IMR-90 (cell line): Measurements from ENCODE around the gene PTPN13. TPM values are rescaled to one million over a fixed set of nuclear protein-coding genes. Genes with fewer than 3 reads are reported as not detected.
A peak's percentile ranks its signal among the peaks of the same experiment; 100 is the strongest.

ENCODE experiments used
- ATAC-seq: fragments of 200-7000 bp; cut with Tn5 transposase; 2 replicates; pipeline ENCODE4 v1.9.1; 2020; ENCODE audit warnings: low read depth, mild to moderate bottlenecking, moderate library complexity
- BruUV-seq: library from RNA; stranded (reverse); fragments of 400-500 nt; replicated peaks from 2 replicates; lab custom pipeline; 2021; lab: Mats Ljungman, UMichigan
- CTCF ChIA-PET: fragments of 300-600 bp; formaldehyde crosslinking; extraction: SDS; loops from one replicate; lab custom pipeline; 2021; ENCODE audit warnings: antibody characterized with exemption; lab: Yijun Ruan, JAX
- POLR2A ChIA-PET: fragments of 300-600 bp; sonication (Branson Sonifier 250); formaldehyde crosslinking; loops from one replicate; lab custom pipeline; 2022; ENCODE audit warnings: antibody characterized with exemption; ENCODE audit not compliant: unreplicated experiment; lab: Charles Lee
- DNase-seq: peaks from one replicate; pipeline ENCODE4 v3.0.0; 2013
- H2AFZ ChIP-seq: replicated peaks from 2 replicates; pipeline ENCODE3; 2013; ENCODE audit warnings: low read length, mild to moderate bottlenecking; ENCODE audit not compliant: poor library complexity
- H2AK5ac ChIP-seq: 2 replicates; pipeline ENCODE4 v1.6.1; 2013; ENCODE audit warnings: low read depth, low read length, inconsistent platforms
- H2AK9ac ChIP-seq: replicated peaks from 2 replicates; pipeline ENCODE3; 2013; ENCODE audit warnings: mild to moderate bottlenecking, low read depth, low read length, moderate library complexity; ENCODE audit not compliant: poor library complexity
- H2BK120ac ChIP-seq: 2 replicates; pipeline ENCODE4 v1.6.1; 2013; ENCODE audit warnings: low read depth, low read length, inconsistent platforms
- H2BK15ac ChIP-seq: 3 replicates; pipeline ENCODE4 v1.6.1; 2013; ENCODE audit warnings: low read depth, low read length, inconsistent platforms
- H2BK20ac ChIP-seq: 2 replicates; pipeline ENCODE4 v1.6.1; 2013; ENCODE audit warnings: low read depth, mild to moderate bottlenecking, inconsistent platforms, low read length, moderate library complexity
- H2BK5ac ChIP-seq: 2 replicates; pipeline ENCODE4 v1.6.1; 2013; ENCODE audit warnings: mild to moderate bottlenecking, low read depth, low read length, inconsistent platforms; ENCODE audit not compliant: poor library complexity, severe bottlenecking
- H3K14ac ChIP-seq: replicated peaks from 2 replicates; pipeline ENCODE4 v1.6.1; 2013; ENCODE audit warnings: low read depth, low read length, inconsistent platforms
- H3K18ac ChIP-seq: 2 replicates; pipeline ENCODE4 v1.6.1; 2013; ENCODE audit warnings: low read depth, low read length, control low read depth
- H3K23ac ChIP-seq: 2 replicates; pipeline ENCODE4 v1.6.1; 2013; ENCODE audit warnings: low read depth, low read length, inconsistent platforms
- H3K27ac ChIP-seq: 2 replicates; pipeline ENCODE4 v1.5.1; 2013; ENCODE audit warnings: mild to moderate bottlenecking, control low read depth, low read length; ENCODE audit not compliant: insufficient read depth
- H3K27me3 ChIP-seq: 2 replicates; pipeline ENCODE4 v1.6.1; 2013; ENCODE audit warnings: low read length; ENCODE audit not compliant: control insufficient read depth, insufficient read depth
- H3K36me3 ChIP-seq: 2 replicates; pipeline ENCODE4 v1.6.1; 2013; ENCODE audit warnings: low read length, mixed read lengths; ENCODE audit not compliant: control insufficient read depth, insufficient read depth
- H3K4ac ChIP-seq: 2 replicates; pipeline ENCODE4 v1.6.1; 2013; ENCODE audit warnings: low read depth, low read length, inconsistent platforms
- H3K4me1 ChIP-seq: 2 replicates; pipeline ENCODE4 v1.6.1; 2013; ENCODE audit warnings: low read length, mixed read lengths; ENCODE audit not compliant: control insufficient read depth, insufficient read depth
- H3K4me2 ChIP-seq: 2 replicates; pipeline ENCODE4 v1.6.1; 2013; ENCODE audit warnings: low read depth, mild to moderate bottlenecking, control low read depth, low read length, moderate library complexity
- H3K4me3 ChIP-seq: 2 replicates; pipeline ENCODE4 v1.5.1; 2013; ENCODE audit warnings: low read depth, mild to moderate bottlenecking, control low read depth, low read length, moderate library complexity; ENCODE audit not compliant: insufficient read depth
- H3K56ac ChIP-seq: 2 replicates; pipeline ENCODE4 v1.6.1; 2013; ENCODE audit warnings: low read length, inconsistent platforms; ENCODE audit not compliant: insufficient read depth; ENCODE audit errors: extremely low read depth
- H3K79me1 ChIP-seq, 2 experiments: 2 replicates each; pipeline ENCODE4 v1.6.1; 2013; ENCODE audit warnings: low read length in 2 of 2, inconsistent platforms in 1 of 2, low read depth in 1 of 2
- H3K9ac ChIP-seq: 2 replicates; pipeline ENCODE4 v1.6.1; 2013; ENCODE audit warnings: low read depth, low read length, control low read depth
- H3K9me1 ChIP-seq: 2 replicates; pipeline ENCODE4 v1.6.1; 2013; ENCODE audit warnings: low read length, inconsistent platforms; ENCODE audit not compliant: insufficient read depth
- H3K9me3 ChIP-seq: 2 replicates; pipeline ENCODE4 v1.6.1; 2013; ENCODE audit warnings: low read length; ENCODE audit not compliant: control insufficient read depth, insufficient read depth
- H4K20me1 ChIP-seq: 2 replicates; pipeline ENCODE4 v1.6.1; 2013; ENCODE audit warnings: low read length, inconsistent platforms; ENCODE audit not compliant: insufficient read depth
- H4K5ac ChIP-seq: 2 replicates; pipeline ENCODE4 v1.6.1; 2013; ENCODE audit warnings: mild to moderate bottlenecking, low read depth, low read length, control low read depth
- H4K8ac ChIP-seq, 2 experiments: 2 replicates each; pipeline ENCODE4 v1.6.1; 2013; ENCODE audit warnings: low read depth in 2 of 2, low read length in 2 of 2, control low read depth in 1 of 2, inconsistent platforms in 1 of 2
- H4K91ac ChIP-seq: 2 replicates; pipeline ENCODE4 v1.6.1; 2013; ENCODE audit warnings: low read depth, low read length, inconsistent platforms; ENCODE audit not compliant: insufficient read depth
- BHLHE40 ChIP-seq: fragments of 150-350 bp; IDR thresholded peaks from 2 replicates; pipeline ENCODE4 v1.6.1; 2016; ENCODE audit warnings: mild to moderate bottlenecking, low read depth, low read length
- CEBPB ChIP-seq: IDR thresholded peaks from 2 replicates; pipeline ENCODE4 v1.6.1; 2012; ENCODE audit warnings: low read depth, low read length, improper control_type of control experiment
- CHD1 ChIP-seq: IDR thresholded peaks from 2 replicates; pipeline ENCODE4 v1.6.1; 2012; ENCODE audit warnings: low read depth, low read length, improper control_type of control experiment
- MAFK ChIP-seq: IDR thresholded peaks from 2 replicates; pipeline ENCODE4 v1.6.1; 2012; ENCODE audit warnings: low read depth, low read length, improper control_type of control experiment
- NFE2L2 ChIP-seq: fragments of 150-350 bp; IDR thresholded peaks from 2 replicates; pipeline ENCODE4 v1.6.1; 2016; ENCODE audit warnings: low read depth, mild to moderate bottlenecking, low read length
- POLR2A ChIP-seq: IDR thresholded peaks from 2 replicates; pipeline ENCODE4 v1.6.1; 2012; ENCODE audit warnings: mild to moderate bottlenecking, low read depth, low read length
- SMC3 ChIP-seq: fragments of 150-350 bp; IDR thresholded peaks from 2 replicates; pipeline ENCODE4 v1.6.1; 2016; ENCODE audit warnings: low read depth, mild to moderate bottlenecking, antibody characterized with exemption, low read length, moderate library complexity
- WGBS, 2 experiments: methylation state at CpG; one replicate each; pipeline versions ENCODE4 v1.1.5 to v1.1.7; 2013; ENCODE audit warnings: missing lambda C conversion rate in 2 of 2; ENCODE audit not compliant: insufficient read length in 1 of 2; ENCODE audit errors: extremely low coverage in 2 of 2; 5-methylcytosine and 5-hydroxymethylcytosine counted together
- dilution Hi-C: fragments of 300-500 bp; cut with HindIII; formaldehyde crosslinking; loops from one replicate; pipeline ENCODE4 v1.14.3; 2018; ENCODE audit warnings: low sequenced_read_pairs; ENCODE audit not compliant: unreplicated experiment
- in situ Hi-C: fragments of 300-500 bp; cut with MboI; formaldehyde crosslinking; loops from 3 replicates; pipeline ENCODE4 v1.14.3; 2019; ENCODE audit warnings: low sequenced_read_pairs, inconsistent platforms, mixed read lengths
- intact Hi-C: fragments of 100-400 bp; cut with micrococcal nuclease; formaldehyde crosslinking; loops from 2 replicates; pipeline ENCODE4 v1.10.0; 2022
- polyA plus RNA-seq, 3 experiments: library from polyadenylated mRNA; depleted of rRNA; stranded (reverse); fragments of >200 nt; gene quantifications; 2 replicates each; pipeline ENCODE4 v1.2.3, GENCODE V29; 2012; ENCODE audit warnings: low replicate concordance in 1 of 3
- total RNA-seq: library from RNA; depleted of rRNA; stranded (reverse); fragments of >200 nt; gene quantifications from 2 replicates; pipeline ENCODE4 v1.2.3, GENCODE V29; 2012
- TF ChIP-seq, protein P1 (sequence below): fragments of 150-350 bp; IDR thresholded peaks from 2 replicates; pipeline ENCODE4 v1.6.1; 2017; ENCODE audit warnings: mild to moderate bottlenecking, antibody characterized with exemption, low read length, low read depth

PTPN13 gene
- total and polyA plus RNA-seq, 2 of the 4 experiments (the other 2 are of a cell fraction): 7.7 to 29.0 TPM

DNA sequence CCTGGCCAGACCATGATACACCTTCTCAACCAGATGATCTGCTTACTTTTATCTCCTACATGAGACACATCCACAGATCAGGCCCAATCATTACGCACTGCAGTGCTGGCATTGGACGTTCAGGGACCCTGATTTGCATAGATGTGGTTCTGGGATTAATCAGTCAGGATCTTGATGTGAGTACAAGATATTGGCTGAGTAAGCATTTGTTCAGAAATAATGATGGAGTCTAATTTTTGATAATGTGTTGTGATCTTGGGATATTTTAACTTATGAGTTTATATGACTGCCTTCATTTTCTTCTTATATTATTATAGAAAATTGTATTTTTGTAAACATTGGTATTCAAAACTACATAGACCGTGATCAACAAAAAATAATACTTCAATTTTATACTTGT, 215.7 kb downstream of the PTPN13 start:
- H2BK120ac ChIP-seq: no peak overlapping the region
- H2AK9ac ChIP-seq: no peak overlapping the region
- BruUV-seq: no TSS peak
- H3K36me3 ChIP-seq: peaks cover 21% of the 10 kb centered on the region
- H3K56ac ChIP-seq: no peak overlapping the region
- H3K27ac ChIP-seq: no peak overlapping the region
- no peak overlapping the region for H2AFZ ChIP-seq
- DNase-seq (no peak), ATAC-seq (no peak)
- H3K14ac ChIP-seq: no peak overlapping the region
- intact Hi-C loops (no loop called here), dilution Hi-C loops (no loop called here), in situ Hi-C loops (no loop called here)
- WGBS, 2 experiments: no CpG with 5 or more reads among the region's 3 CpGs
- no peak overlapping the region for H3K4ac ChIP-seq
- H3K4me2 ChIP-seq: no peak overlapping the region
- H3K79me1 ChIP-seq: no peaks in the 10 kb centered on the region
- H4K91ac ChIP-seq: no peak overlapping the region
- no peak overlapping the region for H3K18ac ChIP-seq
- H3K9me3 ChIP-seq: no peaks in the 10 kb centered on the region
- TF ChIP-seq MAFK (peak; percentile 65), NFE2L2 (no peak), SMC3 (no peak), BHLHE40 (no peak), CHD1 (no peak), POLR2A (no peak), CEBPB (no peak)
- TF ChIP-seq, protein P1, sequence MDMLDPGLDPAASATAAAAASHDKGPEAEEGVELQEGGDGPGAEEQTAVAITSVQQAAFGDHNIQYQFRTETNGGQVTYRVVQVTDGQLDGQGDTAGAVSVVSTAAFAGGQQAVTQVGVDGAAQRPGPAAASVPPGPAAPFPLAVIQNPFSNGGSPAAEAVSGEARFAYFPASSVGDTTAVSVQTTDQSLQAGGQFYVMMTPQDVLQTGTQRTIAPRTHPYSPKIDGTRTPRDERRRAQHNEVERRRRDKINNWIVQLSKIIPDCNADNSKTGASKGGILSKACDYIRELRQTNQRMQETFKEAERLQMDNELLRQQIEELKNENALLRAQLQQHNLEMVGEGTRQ: no peak
- H4K8ac ChIP-seq: no peak overlapping the region
- H3K4me3 ChIP-seq: no peak overlapping the region
- H4K5ac ChIP-seq: no peak overlapping the region
- no peak overlapping the region for H3K9ac ChIP-seq
- ChIA-PET CTCF (no interaction called here), POLR2A (no interaction called here)
- peaks cover 3% of the 10 kb centered on the region; the same call in 1 of the 2 replicates for H3K9me1 ChIP-seq
- H2AK5ac ChIP-seq: no peak overlapping the region
- no peak overlapping the region for H3K23ac ChIP-seq
- no peaks in the 10 kb centered on the region; the same call in 1 of the 2 replicates for H3K4me1 ChIP-seq
- H2BK20ac ChIP-seq: no peak overlapping the region
- no peak overlapping the region for H2BK15ac ChIP-seq
- H4K20me1 ChIP-seq: no peaks in the 10 kb centered on the region
- H2BK5ac ChIP-seq: no peak overlapping the region
- H3K27me3 ChIP-seq: no peaks in the 10 kb centered on the region
